OCI-LY7 (cell line): ENCODE results near the gene SPINK8.

Experiments used
- EZH2phosphoT487 ChIP-seq: fragments of 200-600 bp; sonication (generic); IDR thresholded peaks from 2 replicates; pipeline ENCODE4 v1.6.1; 2018; ENCODE audit warnings: low read depth, borderline replicate concordance, mild to moderate bottlenecking, mixed run types, antibody characterized with exemption, low read length, moderate library complexity, mixed read lengths
- TF ChIP-seq, protein P1 (sequence below): fragments of 200-600 bp; sonication (generic); conservative IDR thresholded peaks from 2 replicates; pipeline ENCODE4 v1.5.1; 2014; ENCODE audit warnings: mild to moderate bottlenecking, antibody characterized with exemption, low read length, moderate library complexity, mixed read lengths

DNA sequence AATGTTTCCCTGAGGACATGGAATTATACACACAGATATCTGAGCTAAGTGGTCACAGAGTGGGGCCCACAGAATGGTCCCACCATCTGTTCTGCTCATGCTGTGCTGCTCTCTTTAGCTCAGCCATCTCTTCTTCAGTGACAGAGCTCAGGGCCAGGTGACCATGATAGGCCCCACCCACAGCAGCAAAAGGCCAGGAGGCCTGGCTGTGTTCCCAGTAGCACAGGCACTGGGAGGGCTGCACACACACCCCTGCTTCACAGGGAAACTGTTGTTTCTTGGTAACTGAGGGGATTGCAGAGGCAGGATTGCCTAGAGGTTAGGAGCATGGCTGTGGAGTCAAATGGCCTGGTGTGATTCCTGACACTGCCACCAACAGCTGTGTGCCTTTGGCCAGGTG is 33.7 kb upstream of the SPINK8 start:
- TF ChIP-seq, protein P1, sequence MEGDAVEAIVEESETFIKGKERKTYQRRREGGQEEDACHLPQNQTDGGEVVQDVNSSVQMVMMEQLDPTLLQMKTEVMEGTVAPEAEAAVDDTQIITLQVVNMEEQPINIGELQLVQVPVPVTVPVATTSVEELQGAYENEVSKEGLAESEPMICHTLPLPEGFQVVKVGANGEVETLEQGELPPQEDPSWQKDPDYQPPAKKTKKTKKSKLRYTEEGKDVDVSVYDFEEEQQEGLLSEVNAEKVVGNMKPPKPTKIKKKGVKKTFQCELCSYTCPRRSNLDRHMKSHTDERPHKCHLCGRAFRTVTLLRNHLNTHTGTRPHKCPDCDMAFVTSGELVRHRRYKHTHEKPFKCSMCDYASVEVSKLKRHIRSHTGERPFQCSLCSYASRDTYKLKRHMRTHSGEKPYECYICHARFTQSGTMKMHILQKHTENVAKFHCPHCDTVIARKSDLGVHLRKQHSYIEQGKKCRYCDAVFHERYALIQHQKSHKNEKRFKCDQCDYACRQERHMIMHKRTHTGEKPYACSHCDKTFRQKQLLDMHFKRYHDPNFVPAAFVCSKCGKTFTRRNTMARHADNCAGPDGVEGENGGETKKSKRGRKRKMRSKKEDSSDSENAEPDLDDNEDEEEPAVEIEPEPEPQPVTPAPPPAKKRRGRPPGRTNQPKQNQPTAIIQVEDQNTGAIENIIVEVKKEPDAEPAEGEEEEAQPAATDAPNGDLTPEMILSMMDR, result no peak
- TF ChIP-seq EZH2phosphoT487, result no peak
